OCI-LY7 (cell line): ENCODE measurements around the gene PIGZ. TPM values are rescaled to one million over a fixed set of nuclear protein-coding genes. Genes with fewer than 3 reads are reported as not detected.

Source experiments
- BruUV-seq: library from RNA; stranded (reverse); fragments of 400-500 nt; replicated peaks from 2 replicates; lab custom pipeline; 2021; lab: Mats Ljungman, UMichigan
- CTCF ChIA-PET: fragments of 300-600 bp; sonication (Branson Sonifier 250); formaldehyde crosslinking; loops from one replicate; lab custom pipeline; 2022; ENCODE audit warnings: antibody characterized with exemption; ENCODE audit not compliant: unreplicated experiment; lab: Charles Lee
- POLR2A ChIA-PET: fragments of 300-600 bp; sonication (Branson Sonifier 250); formaldehyde crosslinking; loops from one replicate; lab custom pipeline; 2022; ENCODE audit warnings: antibody characterized with exemption; lab: Charles Lee
- DNase-seq: peaks from one replicate; pipeline ENCODE4 v3.0.0-alpha.2; 2015; ENCODE audit warnings: low spot score
- H2AFZ ChIP-seq: fragments of 200-600 bp; sonication (generic), shearing (Covaris generic); 2 replicates; pipeline ENCODE4 v1.6.1; 2014; ENCODE audit warnings: mild to moderate bottlenecking, antibody characterized with exemption, low read length, moderate library complexity
- H3K27ac ChIP-seq: fragments of 200-600 bp; sonication (generic); 2 replicates; pipeline ENCODE4 v1.5.1; 2014; ENCODE audit warnings: mixed run types, low read depth, mild to moderate bottlenecking, moderate library complexity, low read length, inconsistent platforms; ENCODE audit not compliant: poor library complexity, severe bottlenecking
- H3K36me3 ChIP-seq: fragments of 200-600 bp; sonication (generic); 2 replicates; pipeline ENCODE4 v1.6.1; 2014; ENCODE audit warnings: mild to moderate bottlenecking, antibody characterized with exemption, low read length, moderate library complexity, mixed read lengths; ENCODE audit not compliant: insufficient read depth
- H3K4me1 ChIP-seq: fragments of 200-600 bp; sonication (generic); 2 replicates; pipeline ENCODE4 v1.5.1; 2014; ENCODE audit warnings: mild to moderate bottlenecking, low read length; ENCODE audit not compliant: insufficient read depth, poor library complexity, severe bottlenecking
- H3K4me2 ChIP-seq: fragments of 200-600 bp; sonication (generic); 2 replicates; pipeline ENCODE4 v1.6.1; 2014; ENCODE audit warnings: mild to moderate bottlenecking, low read length
- H3K4me3 ChIP-seq: fragments of 200-600 bp; sonication (generic); 2 replicates; pipeline ENCODE4 v1.5.1; 2014; ENCODE audit warnings: mild to moderate bottlenecking, low read depth, low read length; ENCODE audit not compliant: poor library complexity, severe bottlenecking
- H3K79me2 ChIP-seq: fragments of 200-600 bp; sonication (generic); 2 replicates; pipeline ENCODE4 v1.6.1; 2016; ENCODE audit warnings: low read depth, mild to moderate bottlenecking, low read length, moderate library complexity, mixed read lengths; ENCODE audit not compliant: insufficient read depth
- H3K9me2 ChIP-seq: fragments of 200-600 bp; sonication (generic); 2 replicates; pipeline ENCODE4 v1.6.1; 2016; ENCODE audit warnings: mild to moderate bottlenecking, low read length, mixed read lengths; ENCODE audit not compliant: insufficient read depth
- H3K9me3 ChIP-seq: fragments of 200-600 bp; sonication (generic); 2 replicates; pipeline ENCODE4 v1.6.1; 2014; ENCODE audit warnings: mild to moderate bottlenecking, mixed run types, low read length, mixed read lengths
- H4K20me1 ChIP-seq: fragments of 200-600 bp; sonication (generic); 2 replicates; pipeline ENCODE4 v1.6.1; 2014; ENCODE audit warnings: mild to moderate bottlenecking, antibody characterized with exemption, low read length, moderate library complexity, mixed read lengths; ENCODE audit not compliant: insufficient read depth
- EZH2phosphoT487 ChIP-seq: fragments of 200-600 bp; sonication (generic); IDR thresholded peaks from 2 replicates; pipeline ENCODE4 v1.6.1; 2018; ENCODE audit warnings: low read depth, borderline replicate concordance, mild to moderate bottlenecking, mixed run types, antibody characterized with exemption, low read length, moderate library complexity, mixed read lengths
- intact Hi-C: fragments of 100-400 bp; cut with micrococcal nuclease; formaldehyde crosslinking; loops from one replicate; pipeline ENCODE4 v1.10.0; 2022; ENCODE audit not compliant: unreplicated experiment
- total RNA-seq, 2 experiments: library from RNA; depleted of rRNA in 1 of 2; stranded (reverse); fragments of >200 nt in 1 of 2; shearing (Covaris generic) in 1 of 2; gene quantifications; 2 replicates each; pipeline ENCODE4 v1.2.3, GENCODE V29; 2014 to 2022
- TF ChIP-seq, protein P1 (sequence below): fragments of 200-600 bp; sonication (generic); conservative IDR thresholded peaks from 2 replicates; pipeline ENCODE4 v1.5.1; 2014; ENCODE audit warnings: mild to moderate bottlenecking, antibody characterized with exemption, low read length, moderate library complexity, mixed read lengths

Gene PIGZ
- total RNA-seq, 2 experiments from 2014 or later: not detected

DNA sequence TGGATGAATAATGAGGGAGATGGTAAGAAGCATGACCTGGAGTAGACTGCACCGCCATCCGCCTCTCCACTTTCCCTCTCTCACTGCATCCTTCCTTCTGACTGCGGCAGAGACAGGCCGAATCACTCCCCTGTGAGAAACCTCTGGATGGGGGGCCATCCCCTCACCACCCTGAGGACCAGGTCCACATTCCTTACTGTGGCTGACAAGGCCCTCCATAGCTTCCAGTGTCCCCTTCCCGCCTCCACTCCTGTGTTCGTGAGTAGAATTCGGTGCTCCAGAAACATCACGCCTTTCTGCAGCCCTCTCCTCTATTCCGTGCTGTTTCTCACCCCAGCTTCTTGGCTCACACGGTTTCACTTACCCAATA, 2.8 kb downstream of the PIGZ start:
- Histone ChIP-seq H3K36me3 (no peaks in the 10 kb centered on the region), H3K79me2 (no peaks in the 10 kb centered on the region), H3K9me3 (no peaks in the 10 kb centered on the region), H3K4me1 (peaks cover 19% of the 10 kb centered on the region), H2AFZ (no peak overlapping the region), H3K4me3 (no peak overlapping the region), H3K4me2 (no peak overlapping the region), H3K27ac (no peak overlapping the region), H3K9me2 (no peaks in the 10 kb centered on the region), H4K20me1 (no peaks in the 10 kb centered on the region)
- BruUV-seq: no TSS peak
- CTCF ChIA-PET: no interaction called here
- DNase-seq: no peak
- POLR2A ChIA-PET: interaction anchor here (0.8 kb wide), 1 partner anchor 336 kb away, joined by 3 read pairs; no protein-coding TSS in a partner anchor
- TF ChIP-seq EZH2phosphoT487: no peak
- TF ChIP-seq, protein P1, sequence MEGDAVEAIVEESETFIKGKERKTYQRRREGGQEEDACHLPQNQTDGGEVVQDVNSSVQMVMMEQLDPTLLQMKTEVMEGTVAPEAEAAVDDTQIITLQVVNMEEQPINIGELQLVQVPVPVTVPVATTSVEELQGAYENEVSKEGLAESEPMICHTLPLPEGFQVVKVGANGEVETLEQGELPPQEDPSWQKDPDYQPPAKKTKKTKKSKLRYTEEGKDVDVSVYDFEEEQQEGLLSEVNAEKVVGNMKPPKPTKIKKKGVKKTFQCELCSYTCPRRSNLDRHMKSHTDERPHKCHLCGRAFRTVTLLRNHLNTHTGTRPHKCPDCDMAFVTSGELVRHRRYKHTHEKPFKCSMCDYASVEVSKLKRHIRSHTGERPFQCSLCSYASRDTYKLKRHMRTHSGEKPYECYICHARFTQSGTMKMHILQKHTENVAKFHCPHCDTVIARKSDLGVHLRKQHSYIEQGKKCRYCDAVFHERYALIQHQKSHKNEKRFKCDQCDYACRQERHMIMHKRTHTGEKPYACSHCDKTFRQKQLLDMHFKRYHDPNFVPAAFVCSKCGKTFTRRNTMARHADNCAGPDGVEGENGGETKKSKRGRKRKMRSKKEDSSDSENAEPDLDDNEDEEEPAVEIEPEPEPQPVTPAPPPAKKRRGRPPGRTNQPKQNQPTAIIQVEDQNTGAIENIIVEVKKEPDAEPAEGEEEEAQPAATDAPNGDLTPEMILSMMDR: no peak
- intact Hi-C loops: loop anchor here (1.0 to 10.0 kb wide), 2 partner anchors 41 to 251 kb away; partner anchors contain the start of genes CEP19 and PIGX

DNA sequence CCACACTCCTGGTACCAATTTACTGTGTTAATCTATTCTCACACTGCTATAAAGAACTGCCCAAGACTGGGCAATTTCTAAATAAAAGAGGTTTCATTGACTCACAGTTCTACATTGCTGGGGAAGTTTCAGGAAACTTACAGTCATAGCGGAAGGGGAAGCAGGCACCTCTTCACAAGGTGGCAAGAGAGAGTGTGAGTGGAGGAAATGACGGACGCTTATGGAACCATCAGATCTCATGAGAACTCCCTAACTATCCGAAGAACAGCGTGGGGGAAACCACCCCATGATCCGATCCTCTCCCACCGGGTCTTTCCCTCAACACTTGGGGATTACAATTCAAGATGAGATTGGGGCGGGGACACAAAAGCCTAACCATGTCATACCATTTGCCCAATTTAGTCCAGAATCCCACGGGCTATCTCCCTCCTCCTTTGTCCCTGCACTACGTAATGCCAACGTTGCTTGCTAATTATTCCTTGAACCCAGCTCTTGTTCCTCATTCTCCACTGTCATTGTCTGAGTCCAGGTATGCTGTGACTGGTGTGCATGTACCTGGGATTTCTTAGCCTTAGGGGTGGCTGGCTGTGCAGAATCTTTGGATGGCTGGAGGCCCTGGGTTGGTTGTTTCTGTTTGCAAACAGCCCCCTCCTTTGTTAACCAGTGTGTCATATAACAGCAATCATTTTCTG, 3.4 kb downstream of the PIGZ start:
- DNase-seq: no peak
- Histone ChIP-seq H3K79me2 (no peaks in the 10 kb centered on the region), H3K4me2 (no peak overlapping the region), H2AFZ (no peak overlapping the region), H3K36me3 (no peaks in the 10 kb centered on the region), H3K4me3 (no peak overlapping the region), H3K27ac (no peak overlapping the region), H3K9me2 (no peaks in the 10 kb centered on the region), H4K20me1 (no peaks in the 10 kb centered on the region), H3K9me3 (no peaks in the 10 kb centered on the region), H3K4me1 (peaks cover 19% of the 10 kb centered on the region)
- intact Hi-C loops: loop anchor here (1.0 to 10.0 kb wide), 2 partner anchors 41 to 250 kb away; partner anchors contain the start of genes CEP19 and PIGX
- ChIA-PET POLR2A (no interaction called here), CTCF (no interaction called here)
- no peak for TF ChIP-seq EZH2phosphoT487
- TF ChIP-seq, protein P1: no peak
- no TSS peak for BruUV-seq

DNA sequence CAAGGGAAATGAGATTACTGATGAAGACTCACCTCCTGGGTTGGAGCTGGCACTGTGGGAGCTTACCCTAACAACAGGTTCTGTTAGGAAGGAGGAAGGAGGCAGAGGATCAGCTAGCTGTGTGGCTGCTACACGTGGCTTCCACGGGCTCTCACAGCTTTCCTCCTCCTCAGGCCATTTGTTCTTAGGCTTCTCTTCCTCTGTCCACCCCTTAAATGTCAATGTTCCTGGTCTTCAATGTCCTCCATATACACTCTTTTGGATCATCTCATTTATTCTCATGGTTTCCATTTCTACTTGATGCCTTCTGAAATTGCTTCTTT, 5.0 kb downstream of the PIGZ start:
- Histone ChIP-seq H3K4me1 (peaks cover 11% of the 10 kb centered on the region), H3K4me3 (no peak overlapping the region), H3K9me3 (no peaks in the 10 kb centered on the region), H4K20me1 (no peaks in the 10 kb centered on the region), H3K4me2 (no peak overlapping the region), H3K27ac (no peak overlapping the region), H3K79me2 (no peaks in the 10 kb centered on the region), H3K36me3 (no peaks in the 10 kb centered on the region), H3K9me2 (no peaks in the 10 kb centered on the region), H2AFZ (0 out of 2 replicates have a peak overlapping the region, but pooled peaks have one; percentile 61)
- intact Hi-C loops: loop anchor here (10.0 kb wide), 1 partner anchor 249 kb away; the partner anchor contains the start of genes CEP19 and PIGX
- ChIA-PET POLR2A (no interaction called here), CTCF (interaction anchor here (0.5 kb wide), 1 partner anchor 21 kb away, joined by 3 read pairs; the partner anchor contains the start of gene NCBP2)
- TF ChIP-seq EZH2phosphoT487: no peak
- TF ChIP-seq, protein P1: no peak
- no peak for DNase-seq
- BruUV-seq: no TSS peak
